Liver (tissue), 3 donors: Measurements from ENCODE around the gene SLIT3.

Source experiments
- TAF1 ChIP-seq: conservative IDR thresholded peaks from 2 replicates; pipeline ENCODE4 v1.6.1; 2016; ENCODE audit warnings: antibody characterized with exemption, mild to moderate bottlenecking
- TF ChIP-seq, protein P1 (sequence below): fragments of 150-350 bp; IDR thresholded peaks from 2 replicates; pipeline ENCODE4 v1.5.1; 2017; ENCODE audit warnings: improper control_type of control experiment, low read depth, low read length; ENCODE audit not compliant: missing input control
- donor health status: healthy.
- donor health status: healthy.

- TF ChIP-seq, protein P1, sequence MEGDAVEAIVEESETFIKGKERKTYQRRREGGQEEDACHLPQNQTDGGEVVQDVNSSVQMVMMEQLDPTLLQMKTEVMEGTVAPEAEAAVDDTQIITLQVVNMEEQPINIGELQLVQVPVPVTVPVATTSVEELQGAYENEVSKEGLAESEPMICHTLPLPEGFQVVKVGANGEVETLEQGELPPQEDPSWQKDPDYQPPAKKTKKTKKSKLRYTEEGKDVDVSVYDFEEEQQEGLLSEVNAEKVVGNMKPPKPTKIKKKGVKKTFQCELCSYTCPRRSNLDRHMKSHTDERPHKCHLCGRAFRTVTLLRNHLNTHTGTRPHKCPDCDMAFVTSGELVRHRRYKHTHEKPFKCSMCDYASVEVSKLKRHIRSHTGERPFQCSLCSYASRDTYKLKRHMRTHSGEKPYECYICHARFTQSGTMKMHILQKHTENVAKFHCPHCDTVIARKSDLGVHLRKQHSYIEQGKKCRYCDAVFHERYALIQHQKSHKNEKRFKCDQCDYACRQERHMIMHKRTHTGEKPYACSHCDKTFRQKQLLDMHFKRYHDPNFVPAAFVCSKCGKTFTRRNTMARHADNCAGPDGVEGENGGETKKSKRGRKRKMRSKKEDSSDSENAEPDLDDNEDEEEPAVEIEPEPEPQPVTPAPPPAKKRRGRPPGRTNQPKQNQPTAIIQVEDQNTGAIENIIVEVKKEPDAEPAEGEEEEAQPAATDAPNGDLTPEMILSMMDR = no peak
- no peak for TF ChIP-seq TAF1
Measured at GRCh38 chr5:169331292-169331852, 30.4 kb upstream of the SLIT3 start.
